AG04449 (cell line): ENCODE results near the gene GPR119.

Experiments used
- CTCF ChIA-PET: fragments of 350-600 bp; formaldehyde crosslinking; extraction: SDS; loops from one replicate; lab custom pipeline; 2021; ENCODE audit warnings: antibody characterized with exemption; lab: Yijun Ruan, JAX
- POLR2A ChIA-PET: fragments of 400-600, 350-600 bp; formaldehyde crosslinking; extraction: SDS; loops from one replicate; lab custom pipeline; 2020; ENCODE audit warnings: antibody characterized with exemption, inconsistent platforms; lab: Yijun Ruan, JAX
- DNase-seq: peaks from one replicate; pipeline ENCODE4 v3.0.0-alpha.2; 2010; ENCODE audit warnings: low read depth, low spot score
- H3K4me3 ChIP-seq: 2 replicates; pipeline ENCODE4 v1.5.1; 2011; ENCODE audit warnings: low read depth, mild to moderate bottlenecking, control low read depth, low read length
- CTCF ChIP-seq: IDR thresholded peaks from one replicate; pipeline ENCODE4 v1.5.1; 2011; ENCODE audit warnings: mild to moderate bottlenecking, moderate library complexity, low read length, control low read depth, inconsistent platforms; ENCODE audit not compliant: insufficient read depth; ENCODE audit errors: missing control alignments

GPR119 gene

GRCh38 chrX:130415201-130415600 is 29.7 kb upstream of the GPR119 start:
- H3K4me3 ChIP-seq = no peak overlapping the region
- DNase-seq = no peak
- POLR2A ChIA-PET = no interaction called here
- no peak for TF ChIP-seq CTCF
- CTCF ChIA-PET = interaction anchor here (1.0 kb wide), 1 partner anchor 10 kb away, joined by 3 read pairs; no protein-coding TSS in a partner anchor

DNA sequence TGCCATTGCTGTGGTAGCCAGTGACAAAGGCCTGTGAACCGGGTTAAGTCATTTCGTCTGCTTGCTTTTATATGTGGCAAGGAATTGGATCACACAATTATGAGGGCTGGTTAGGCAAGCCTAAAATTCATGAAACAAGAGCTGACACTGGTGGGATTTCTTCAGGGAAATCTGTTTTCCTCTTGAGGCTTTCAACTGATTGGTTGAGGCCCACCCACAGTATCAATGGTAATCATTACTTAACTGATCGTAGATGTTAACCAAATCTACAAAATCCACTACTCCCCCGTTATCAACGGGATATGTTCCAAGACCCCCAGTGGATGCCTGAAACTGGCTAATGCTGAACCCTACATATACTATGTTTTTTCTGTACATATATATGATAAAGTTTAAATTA is 29.3 kb upstream of the GPR119 start:
- ChIA-PET CTCF (interaction anchor here (1.0 kb wide), 1 partner anchor 10 kb away, joined by 3 read pairs; no protein-coding TSS in a partner anchor), POLR2A (no interaction called here)
- no peak for DNase-seq
- no peak overlapping the region for H3K4me3 ChIP-seq
- TF ChIP-seq CTCF = no peak

DNA sequence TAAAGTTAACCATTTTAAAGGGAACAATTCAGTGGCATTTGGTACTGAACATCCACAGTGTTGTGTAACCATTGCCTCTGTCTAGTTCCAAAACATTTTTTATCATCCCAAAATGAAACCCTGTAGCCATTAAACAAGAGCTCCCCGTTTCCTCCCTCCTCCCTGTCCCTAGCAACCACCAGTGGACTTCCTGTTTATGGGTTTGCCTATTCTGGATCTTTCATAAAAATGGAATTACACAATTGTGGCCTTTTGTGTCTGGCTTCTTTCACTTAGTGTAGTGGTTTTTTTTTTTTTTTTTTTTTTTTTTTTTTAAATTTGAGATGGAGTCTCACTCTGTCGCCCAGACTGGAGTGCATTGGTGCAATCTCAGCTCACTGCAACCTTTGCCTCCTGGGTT is 27.9 kb upstream of the GPR119 start:
- TF ChIP-seq CTCF = no peak
- no peak overlapping the region for H3K4me3 ChIP-seq
- ChIA-PET POLR2A (no interaction called here), CTCF (no interaction called here)
- DNase-seq = no peak

DNA sequence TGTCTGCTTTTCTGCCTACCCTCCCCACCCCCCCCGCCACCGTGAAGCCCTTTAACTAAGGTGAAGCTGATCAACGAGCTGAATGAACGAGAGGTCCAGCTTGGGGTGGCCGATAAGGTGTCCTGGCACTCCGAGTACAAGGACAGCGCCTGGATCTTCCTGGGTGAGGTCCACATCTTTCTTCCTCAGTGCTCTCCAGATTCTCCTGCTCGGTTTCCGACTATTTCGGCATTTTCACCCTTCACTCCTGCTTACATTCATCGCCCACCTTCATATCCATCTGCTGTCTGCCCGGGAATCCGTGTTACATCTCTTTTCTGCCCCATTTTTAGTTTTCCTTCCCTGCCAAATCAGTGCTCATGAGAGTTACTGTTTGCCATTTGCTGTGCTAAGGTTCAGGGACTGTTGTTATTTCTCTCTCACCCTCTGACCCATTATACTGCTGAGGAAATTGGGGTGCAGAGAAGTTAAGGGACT is 16.8 kb upstream of the GPR119 start:
- ChIA-PET POLR2A (no interaction called here), CTCF (interaction anchor here (1.3 to 2.7 kb wide), 2 partner anchors 9 to 514 kb away, joined by 3 to 8 read pairs; no protein-coding TSS in a partner anchor)
- H3K4me3 ChIP-seq = peak overlapping the region; percentile 77
- DNase-seq = no peak
- no peak for TF ChIP-seq CTCF

GRCh38 chrX:130401415-130402207 is 16.1 kb upstream of the GPR119 start, which contains the start of gene RBMX2:
Gene RBMX2 (plus strand): TSS chrX:130401987. CDS start chrX:130402033, 46 bp downstream.
- no peak for TF ChIP-seq CTCF
- ChIA-PET CTCF (interaction anchor here (1.3 to 2.7 kb wide), 2 partner anchors 8 to 515 kb away, joined by 3 to 8 read pairs; no protein-coding TSS in a partner anchor), POLR2A (no interaction called here)
- no peak for DNase-seq
- H3K4me3 ChIP-seq = peak within 1 kb of the TSS; percentile 77

GRCh38 chrX:130395341-130395740 is 9.9 kb upstream of the GPR119 start:
- ChIA-PET CTCF (interaction anchor here (1.0 to 3.5 kb wide), 4 partner anchors 9 to 521 kb away, joined by 3 to 41 read pairs (median 5); partner anchors contain the start of gene GPR119), POLR2A (no interaction called here)
- no peak overlapping the region for H3K4me3 ChIP-seq
- no peak for TF ChIP-seq CTCF
- DNase-seq = no peak
